Nephron progenitor cell (in vitro differentiated cells): ENCODE results near the gene ISM2.
"Not testable (repeated sequence)": the region's sequence is repeated elsewhere in the genome, so short reads cannot be mapped to it uniquely, and the experiment has no call there.

ENCODE experiments used
- DNase-seq: peaks from one replicate; pipeline ENCODE4 v3.0.0; 2021
- H3K27ac Mint-ChIP-seq: 2 replicates; pipeline ENCODE4 v1.8.0; 2021; ENCODE audit warnings: mild to moderate bottlenecking, moderate library complexity, mixed read lengths
- H3K27me3 Mint-ChIP-seq: 2 replicates; pipeline ENCODE4 v1.8.0; 2021; ENCODE audit warnings: mild to moderate bottlenecking, low read depth, mixed read lengths; ENCODE audit not compliant: poor library complexity
- H3K36me3 Mint-ChIP-seq: 2 replicates; pipeline ENCODE4 v1.8.0; 2021; ENCODE audit warnings: low read depth, mixed read lengths
- H3K4me1 Mint-ChIP-seq: 2 replicates; pipeline ENCODE4 v1.8.0; 2021; ENCODE audit warnings: mixed read lengths
- H3K4me3 Mint-ChIP-seq: 2 replicates; pipeline ENCODE4 v1.8.0; 2021; ENCODE audit warnings: mild to moderate bottlenecking, moderate library complexity, mixed read lengths
- H3K9me3 Mint-ChIP-seq: 2 replicates; pipeline ENCODE4 v1.8.0; 2021; ENCODE audit warnings: mild to moderate bottlenecking, moderate library complexity, mixed read lengths
- CTCF ChIP-seq: fragments of 200-600 bp; sonication (generic); IDR thresholded peaks from 2 replicates; pipeline ENCODE4 v1.5.0; 2021; ENCODE audit warnings: antibody characterized with exemption

Gene ISM2

GRCh38 chr14:77498120-77498979 lies at the start of gene ISM2:
Gene ISM2 (minus strand): TSS chr14:77498816. CDS start chr14:77498793, 23 bp downstream.
- Mint-ChIP-seq H3K9me3 (peaks cover 8% of the 10 kb centered on the region), H3K27ac (no peak within 1 kb of the TSS), H3K4me1 (peaks cover 11% of the 10 kb centered on the region), H3K36me3 (peaks cover 4% of the 10 kb centered on the region), H3K27me3 (peaks cover 63% of the 10 kb centered on the region), H3K4me3 (peak within 1 kb of the TSS; percentile 80)
- DNase-seq: peak; percentile 77
- no peak for TF ChIP-seq CTCF

- no peaks in the 10 kb centered on the region for H3K27me3 Mint-ChIP-seq
- H3K27ac Mint-ChIP-seq: no peak overlapping the region
- DNase-seq: no peak
- no peaks in the 10 kb centered on the region for H3K9me3 Mint-ChIP-seq
- no peak for TF ChIP-seq CTCF
- peaks cover 17% of the 10 kb centered on the region for H3K4me1 Mint-ChIP-seq
- no peak overlapping the region for H3K4me3 Mint-ChIP-seq
- peaks cover 51% of the 10 kb centered on the region for H3K36me3 Mint-ChIP-seq
Measured at GRCh38 chr14:77547512-77548180, 49.0 kb upstream of the ISM2 start.

DNA sequence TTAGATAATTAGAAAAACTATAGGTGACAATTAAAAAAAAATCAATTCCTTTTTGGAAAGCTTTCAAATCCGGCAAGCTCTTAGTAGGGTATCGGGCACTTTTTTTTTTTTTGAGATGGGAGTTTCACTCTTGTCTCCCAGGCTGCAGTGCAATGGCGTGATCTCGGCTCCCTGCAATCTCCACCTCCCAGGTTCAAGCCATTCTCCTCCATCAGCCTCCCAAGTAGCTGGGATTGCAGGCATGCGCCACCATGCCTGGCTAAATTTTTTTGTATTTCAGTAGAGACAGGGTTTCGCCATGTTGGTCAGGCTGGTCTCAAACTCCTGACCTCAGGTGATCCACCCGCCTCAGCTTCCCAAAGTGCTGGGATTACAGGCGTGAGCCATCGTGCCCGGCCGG lies 46.6 kb upstream of the ISM2 start:
- not testable (repeated sequence) for DNase-seq, H3K27me3 Mint-ChIP-seq, H3K9me3 Mint-ChIP-seq, H3K27ac Mint-ChIP-seq, H3K4me3 Mint-ChIP-seq
- Mint-ChIP-seq H3K36me3 (peaks cover 34% of the 10 kb centered on the region), H3K4me1 (peaks cover 31% of the 10 kb centered on the region)

GRCh38 chr14:77544571-77544970 lies 46.0 kb upstream of the ISM2 start:
- H3K36me3 Mint-ChIP-seq: peaks cover 28% of the 10 kb centered on the region
- peak overlapping the region; percentile 44 for H3K27ac Mint-ChIP-seq
- no peaks in the 10 kb centered on the region for H3K27me3 Mint-ChIP-seq
- H3K4me3 Mint-ChIP-seq: no peak overlapping the region
- no peaks in the 10 kb centered on the region for H3K9me3 Mint-ChIP-seq
- no peak for TF ChIP-seq CTCF
- DNase-seq: no peak
- peaks cover 31% of the 10 kb centered on the region for H3K4me1 Mint-ChIP-seq

DNA sequence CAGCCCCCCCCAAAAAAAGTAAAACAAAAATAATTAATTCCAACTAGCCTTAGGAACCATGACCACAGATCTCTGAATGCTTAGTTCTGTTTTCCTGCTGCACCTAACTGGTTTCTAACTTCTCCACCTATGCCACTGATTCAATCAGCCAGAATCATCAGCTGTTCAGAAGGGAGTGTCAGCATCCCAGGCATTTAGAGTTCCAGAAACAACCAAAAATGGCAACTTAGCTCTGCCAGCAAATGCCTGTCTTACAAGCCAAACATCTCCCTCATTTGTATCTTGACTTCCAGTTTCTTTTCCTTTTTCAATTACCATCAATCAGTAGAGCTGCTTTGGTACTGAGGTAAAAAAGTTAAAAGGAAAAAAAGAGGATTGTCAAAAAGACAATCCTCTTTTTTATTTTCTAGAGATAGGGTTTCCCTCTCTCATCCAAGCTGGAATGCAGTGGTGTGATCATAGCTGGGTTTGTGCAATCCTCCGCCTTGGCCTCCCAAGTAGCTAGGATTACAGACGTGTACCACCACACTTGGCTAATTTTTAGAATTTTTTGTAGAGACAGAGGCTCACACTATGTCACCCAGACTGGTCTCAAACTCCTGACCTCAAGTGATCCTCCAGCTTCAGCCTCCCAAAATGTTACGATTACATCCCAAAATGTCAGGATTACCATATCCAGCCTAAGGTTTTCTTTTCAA lies 45.2 kb upstream of the ISM2 start:
- H3K36me3 Mint-ChIP-seq: peaks cover 28% of the 10 kb centered on the region
- H3K27ac Mint-ChIP-seq: peak overlapping the region; percentile 71
- no peaks in the 10 kb centered on the region for H3K9me3 Mint-ChIP-seq
- peaks cover 31% of the 10 kb centered on the region for H3K4me1 Mint-ChIP-seq
- TF ChIP-seq CTCF: no peak
- no peak for DNase-seq
- no peak overlapping the region for H3K4me3 Mint-ChIP-seq
- H3K27me3 Mint-ChIP-seq: no peaks in the 10 kb centered on the region

DNA sequence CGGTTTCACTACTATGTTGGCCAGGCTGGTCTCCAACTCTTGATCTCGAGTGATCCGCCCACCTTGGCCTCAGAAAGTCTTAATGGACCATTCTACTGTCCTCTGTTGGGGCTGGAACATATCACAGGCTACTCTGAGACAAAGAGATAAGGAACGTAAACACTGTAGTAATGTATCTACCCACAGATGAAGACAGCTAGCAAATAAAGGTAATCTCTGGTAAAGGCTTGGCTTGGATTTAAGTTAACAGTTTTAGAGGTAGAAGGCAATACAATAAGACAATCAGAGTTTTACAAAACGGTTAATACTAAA lies 44.6 kb upstream of the ISM2 start:
- Mint-ChIP-seq H3K9me3 (no peaks in the 10 kb centered on the region), H3K27ac (peak overlapping the region; percentile 90), H3K4me1 (peaks cover 31% of the 10 kb centered on the region), H3K4me3 (no peak overlapping the region), H3K36me3 (peaks cover 28% of the 10 kb centered on the region), H3K27me3 (no peaks in the 10 kb centered on the region)
- TF ChIP-seq CTCF: no peak
- DNase-seq: no peak
